ENCODE data around the gene HIVEP3. TPM values are rescaled to one million over a fixed set of nuclear protein-coding genes. Genes with fewer than 3 reads are reported as not detected.

Gene HIVEP3
- total RNA-seq, 1 experiment from 2014 or later: 1.4 TPM

DNA sequence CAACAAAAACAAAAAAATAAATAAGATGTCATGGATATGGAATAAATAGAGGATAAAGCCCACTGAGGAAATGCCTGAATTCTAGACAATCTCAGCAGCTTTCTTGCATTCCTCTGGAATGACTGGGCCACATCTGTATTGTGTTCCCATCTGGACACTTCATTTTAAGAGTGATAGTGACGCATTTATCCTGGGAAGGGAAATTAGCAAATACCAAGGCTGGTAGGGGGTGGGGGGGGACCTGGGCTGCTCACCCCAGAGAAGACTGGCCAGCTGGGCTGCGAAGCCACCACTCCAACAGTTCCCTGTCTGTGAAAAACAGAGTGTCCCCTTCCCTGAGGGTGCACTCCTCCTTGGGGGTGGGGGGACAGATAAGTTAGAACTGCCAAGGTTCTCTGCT lies 106.3 kb downstream of the HIVEP3 start:
- Histone ChIP-seq H3T11ph (ENCODE audit: low read length) (no peak overlapping the region), H4K5ac (ENCODE audit: insufficient read length, low read depth, low read length) (no peak overlapping the region), H3K27ac (ENCODE audit: insufficient read length, low read depth, low read length) (no peak overlapping the region), H4K91ac (ENCODE audit: insufficient read length, low read depth, low read length) (no peak overlapping the region), H2BK12ac (ENCODE audit: insufficient read length, low read depth, low read length) (no peak overlapping the region), H3K56ac (ENCODE audit: insufficient read length, low read depth, low read length) (no peak overlapping the region), H4K8ac (replicated peaks; ENCODE audit: insufficient read length, low read depth, low read length) (no peak overlapping the region), H2BK120ac (ENCODE audit: low read depth, low read length, poor library complexity, severe bottlenecking) (no peak overlapping the region), H3K4ac (ENCODE audit: low read depth, low read length) (no peak overlapping the region), H3K9ac (ENCODE audit: extremely low read depth, insufficient read length, low read length) (no peak overlapping the region), H4K20me1 (ENCODE audit: control insufficient read depth, insufficient read depth, insufficient read length) (no peaks in the 10 kb centered on the region), H3K79me1 (ENCODE audit: insufficient read depth, low read depth, low read length, poor library complexity, severe bottlenecking) (no peaks in the 10 kb centered on the region), H3K4me2 (ENCODE audit: insufficient read depth, insufficient read length, low read length) (no peak overlapping the region), H3K27me3 (ENCODE audit: insufficient read depth, low read length) (no peaks in the 10 kb centered on the region), H2AFZ (ENCODE audit: low read length) (no peak overlapping the region), H2BK15ac (ENCODE audit: low read depth, low read length) (no peak overlapping the region), H3K9me3 (ENCODE audit: control insufficient read depth, low read depth, low read length) (no peaks in the 10 kb centered on the region), H3K14ac (ENCODE audit: insufficient read depth, low read length) (no peak overlapping the region), H2AK5ac (ENCODE audit: insufficient read length, low read length) (no peak overlapping the region), H2BK5ac (ENCODE audit: insufficient read length, low read length) (no peak overlapping the region), H3K23me2 (ENCODE audit: insufficient read length, low read depth, low read length, poor library complexity, severe bottlenecking) (no peaks in the 10 kb centered on the region), H3K23ac (ENCODE audit: insufficient read length, low read depth, low read length) (no peak overlapping the region), H3K4me1 (ENCODE audit: insufficient read depth, low read length) (no peaks in the 10 kb centered on the region), H2BK20ac (ENCODE audit: low read depth, low read length, poor library complexity, severe bottlenecking) (no peak overlapping the region), H3K18ac (ENCODE audit: insufficient read length, low read depth, low read length) (no peak overlapping the region), H3K79me2 (ENCODE audit: insufficient read depth, low read length) (no peaks in the 10 kb centered on the region)
- Mint-ChIP-seq H3K27me3 (ENCODE audit: low read depth) (no peaks in the 10 kb centered on the region; the same call in 1 of the 2 replicates), H3K36me3 (ENCODE audit: insufficient read depth in 1 of 3, low read depth in 3 of 3) (no peaks in the 10 kb centered on the region; a peak in 1 of 7 replicates), H3K4me1 (peaks cover 5 to 6% of the 10 kb centered on the region in 2 experiments), H3K27ac (no peak overlapping the region), H3K9me3 (no peaks in the 10 kb centered on the region; a peak in 1 of 5 replicates), H3K4me3 (no peak overlapping the region; a peak in 1 of 5 replicates)
- TF ChIP-seq, protein P1, sequence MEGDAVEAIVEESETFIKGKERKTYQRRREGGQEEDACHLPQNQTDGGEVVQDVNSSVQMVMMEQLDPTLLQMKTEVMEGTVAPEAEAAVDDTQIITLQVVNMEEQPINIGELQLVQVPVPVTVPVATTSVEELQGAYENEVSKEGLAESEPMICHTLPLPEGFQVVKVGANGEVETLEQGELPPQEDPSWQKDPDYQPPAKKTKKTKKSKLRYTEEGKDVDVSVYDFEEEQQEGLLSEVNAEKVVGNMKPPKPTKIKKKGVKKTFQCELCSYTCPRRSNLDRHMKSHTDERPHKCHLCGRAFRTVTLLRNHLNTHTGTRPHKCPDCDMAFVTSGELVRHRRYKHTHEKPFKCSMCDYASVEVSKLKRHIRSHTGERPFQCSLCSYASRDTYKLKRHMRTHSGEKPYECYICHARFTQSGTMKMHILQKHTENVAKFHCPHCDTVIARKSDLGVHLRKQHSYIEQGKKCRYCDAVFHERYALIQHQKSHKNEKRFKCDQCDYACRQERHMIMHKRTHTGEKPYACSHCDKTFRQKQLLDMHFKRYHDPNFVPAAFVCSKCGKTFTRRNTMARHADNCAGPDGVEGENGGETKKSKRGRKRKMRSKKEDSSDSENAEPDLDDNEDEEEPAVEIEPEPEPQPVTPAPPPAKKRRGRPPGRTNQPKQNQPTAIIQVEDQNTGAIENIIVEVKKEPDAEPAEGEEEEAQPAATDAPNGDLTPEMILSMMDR (conservative IDR thresholded peaks at IDR 0.05): no peak
- WGBS (ENCODE audit: extremely low coverage, insufficient read length, low lambda C conversion rate): no CpG with 5 or more reads among the region's 2 CpGs
- no peak for DNase-seq

All from H9 (cell line).